IMR-90 (cell line): ENCODE results near the gene EPN2.

Source experiments
- CEBPB ChIP-seq: IDR thresholded peaks from 2 replicates; pipeline ENCODE4 v1.6.1; 2012; ENCODE audit warnings: low read depth, low read length, improper control_type of control experiment
- CTCF ChIP-seq: conservative IDR thresholded peaks from 2 replicates; pipeline ENCODE4 v1.5.1; 2012; ENCODE audit warnings: mild to moderate bottlenecking, low read depth, low read length, improper control_type of control experiment
- FOS ChIP-seq: fragments of 150-350 bp; IDR thresholded peaks from 2 replicates; pipeline ENCODE4 v1.6.1; 2016; ENCODE audit warnings: low read depth, low read length
- MAFK ChIP-seq: IDR thresholded peaks from 2 replicates; pipeline ENCODE4 v1.6.1; 2012; ENCODE audit warnings: low read depth, low read length, improper control_type of control experiment
- POLR2A ChIP-seq: IDR thresholded peaks from 2 replicates; pipeline ENCODE4 v1.6.1; 2012; ENCODE audit warnings: mild to moderate bottlenecking, low read depth, low read length
- RAD21 ChIP-seq: IDR thresholded peaks from 2 replicates; pipeline ENCODE4 v1.6.1; 2012; ENCODE audit warnings: low read length, improper control_type of control experiment
- RCOR1 ChIP-seq: IDR thresholded peaks from 2 replicates; pipeline ENCODE4 v1.6.1; 2012; ENCODE audit warnings: mild to moderate bottlenecking, low read length, improper control_type of control experiment; ENCODE audit not compliant: insufficient replicate concordance

GRCh38 chr17:19368229-19368628 is 131.1 kb downstream of the EPN2 start:
- TF ChIP-seq RAD21, result no peak
- no peak for TF ChIP-seq POLR2A
- TF ChIP-seq CTCF, result no peak
- TF ChIP-seq MAFK, result no peak
- no peak for TF ChIP-seq FOS
- TF ChIP-seq CEBPB, result no peak
- TF ChIP-seq RCOR1, result no peak
